Muscle layer of duodenum (tissue), 2 donors: ENCODE measurements around the gene ITSN1.

Experiments
- H3K27ac ChIP-seq: one replicate; pipeline ENCODE4 v1.7.0; 2013; ENCODE audit warnings: mild to moderate bottlenecking, low read length
- H3K27me3 ChIP-seq: one replicate; pipeline ENCODE4 v1.7.0; 2013; ENCODE audit warnings: low read depth, mild to moderate bottlenecking, control low read depth, low read length
- H3K36me3 ChIP-seq, 2 donors: one replicate each; pipeline ENCODE4 v1.7.0; 2013; ENCODE audit warnings: low read length in 2 of 2, control low read depth in 1 of 2, mild to moderate bottlenecking in 1 of 2; ENCODE audit not compliant: insufficient read depth in 2 of 2, control insufficient read depth in 1 of 2
- H3K4me1 ChIP-seq, 2 donors: one replicate each; pipeline ENCODE4 v1.7.0; 2013; ENCODE audit warnings: low read length in 2 of 2, mild to moderate bottlenecking in 2 of 2, control low read depth in 1 of 2, moderate library complexity in 1 of 2; ENCODE audit not compliant: insufficient read depth in 2 of 2, control insufficient read depth in 1 of 2
- H3K4me3 ChIP-seq, 2 donors: one replicate each; pipeline ENCODE4 v1.7.0; 2013; ENCODE audit warnings: low read length in 2 of 2, low read depth in 1 of 2, mild to moderate bottlenecking in 1 of 2
- H3K9me3 ChIP-seq, 2 donors: one replicate each; pipeline ENCODE4 v1.7.0; 2013; ENCODE audit warnings: low read length in 2 of 2, control low read depth in 1 of 2, mild to moderate bottlenecking in 1 of 2; ENCODE audit not compliant: control insufficient read depth in 1 of 2
- donor health status: healthy.

Gene ITSN1

DNA sequence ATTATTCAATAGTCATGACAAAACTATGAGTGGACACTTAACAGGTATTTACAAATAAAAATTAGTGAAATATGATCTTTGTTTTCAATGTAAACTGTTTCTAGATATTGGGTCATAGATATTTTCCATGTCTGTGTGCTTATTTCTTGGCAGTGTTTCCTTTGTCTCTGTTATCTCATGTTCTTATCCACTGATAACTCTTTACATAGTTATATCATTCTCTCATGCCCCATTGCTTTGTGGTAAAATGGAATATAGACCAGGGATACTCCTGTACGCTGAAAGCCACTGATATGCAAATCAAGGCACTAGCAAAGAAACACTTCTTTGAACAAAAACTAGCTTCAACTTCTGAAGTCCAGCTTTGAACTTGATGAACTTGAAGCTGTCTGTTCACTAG is 113.1 kb downstream of the ITSN1 start:
- H3K36me3 ChIP-seq = no peaks in the 10 kb centered on the region
- H3K4me1 ChIP-seq = no peaks in the 10 kb centered on the region
- H3K27me3 ChIP-seq = no peaks in the 10 kb centered on the region
- H3K27ac ChIP-seq = no peak overlapping the region
- no peak overlapping the region for H3K4me3 ChIP-seq
- H3K9me3 ChIP-seq = no peaks in the 10 kb centered on the region

DNA sequence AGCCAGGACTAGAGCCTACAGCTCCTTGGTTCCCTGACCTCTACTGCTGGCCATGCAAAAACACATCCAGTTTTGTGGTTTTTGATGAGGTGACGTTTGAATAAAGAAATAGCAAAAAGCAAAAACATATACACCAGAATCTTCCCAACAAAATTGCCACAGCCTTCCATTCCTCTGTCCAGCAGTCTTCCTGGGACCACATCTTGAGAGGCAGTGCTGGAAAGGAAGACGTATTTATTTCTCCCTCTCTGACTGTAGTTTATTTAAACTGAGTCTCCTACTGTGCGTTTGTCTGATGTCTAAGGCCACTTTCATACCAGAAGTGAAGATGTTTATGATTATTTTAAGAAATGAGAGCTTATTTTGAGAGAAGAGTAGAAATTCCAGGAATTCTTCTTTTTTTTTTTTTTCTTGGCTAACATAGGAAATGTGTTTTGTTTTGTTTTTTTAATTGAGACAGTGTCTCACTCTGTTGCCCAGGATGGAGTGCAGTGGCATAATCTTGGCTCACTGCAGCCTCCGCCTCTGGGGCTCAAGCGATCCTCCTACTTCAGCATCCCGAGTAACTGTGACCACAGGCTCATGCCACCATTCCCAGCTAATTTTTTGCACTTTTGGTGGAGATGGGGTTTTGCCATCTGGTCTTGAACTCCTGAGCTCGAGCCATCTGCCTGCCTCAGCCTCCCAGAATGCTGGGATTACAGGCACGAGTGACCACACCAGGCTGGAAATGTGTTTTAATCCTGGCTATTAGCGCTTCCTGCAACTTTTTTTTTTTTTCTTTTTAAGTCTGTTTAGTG is 118.5 kb downstream of the ITSN1 start:
- Histone ChIP-seq H3K36me3 (peaks cover 0 to 6% of the 10 kb centered on the region in 2 donors), H3K27me3 (no peaks in the 10 kb centered on the region), H3K4me3 (no peak overlapping the region), H3K27ac (peak overlapping the region; percentile 77), H3K9me3 (no peaks in the 10 kb centered on the region), H3K4me1 (peaks cover 7 to 9% of the 10 kb centered on the region in 2 donors)

DNA sequence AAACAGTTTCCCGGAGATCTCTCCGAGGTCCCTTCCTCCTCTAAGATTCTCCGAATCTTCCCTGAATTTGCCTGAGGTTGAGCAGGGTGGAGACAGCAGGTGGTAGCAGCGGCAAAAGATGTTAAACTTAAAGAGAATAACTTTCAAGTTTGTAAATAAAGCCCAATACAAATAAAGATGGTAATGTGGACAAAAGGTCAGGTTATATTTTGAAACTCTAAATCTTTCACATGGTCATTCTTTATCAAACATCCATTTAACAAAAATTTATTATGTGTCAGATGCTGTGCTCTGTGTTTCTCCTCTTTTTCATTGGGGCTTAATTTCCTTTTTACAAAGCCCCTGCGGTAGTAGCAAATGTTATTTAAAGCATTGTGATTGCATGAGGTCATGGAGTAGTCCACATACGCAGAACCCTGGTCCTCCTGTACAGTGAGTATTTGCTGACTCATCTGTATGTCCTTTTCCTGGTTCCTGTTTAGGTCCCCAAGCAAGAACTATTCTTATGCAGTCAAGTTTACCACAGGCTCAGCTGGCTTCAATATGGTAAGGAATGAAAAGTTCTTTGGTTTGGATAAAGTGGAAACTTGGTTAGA is 119.2 kb downstream of the ITSN1 start:
- peaks cover 7 to 9% of the 10 kb centered on the region in 2 donors for H3K4me1 ChIP-seq
- peak overlapping the region; percentile 77 for H3K27ac ChIP-seq
- H3K4me3 ChIP-seq = no peak overlapping the region
- peaks cover 5 to 13% of the 10 kb centered on the region in 2 donors for H3K36me3 ChIP-seq
- H3K9me3 ChIP-seq = no peaks in the 10 kb centered on the region
- no peaks in the 10 kb centered on the region for H3K27me3 ChIP-seq

- Histone ChIP-seq H3K4me3 (no peak overlapping the region), H3K36me3 (peaks cover 6 to 13% of the 10 kb centered on the region in 2 donors), H3K27ac (no peak overlapping the region), H3K27me3 (no peaks in the 10 kb centered on the region), H3K9me3 (no peaks in the 10 kb centered on the region), H3K4me1 (peaks cover 7 to 9% of the 10 kb centered on the region in 2 donors)
These were observed 120.7 kb downstream of the ITSN1 start for GRCh38 chr21:33762803-33763581.

- no peaks in the 10 kb centered on the region for H3K27me3 ChIP-seq
- no peak overlapping the region for H3K4me3 ChIP-seq
- H3K36me3 ChIP-seq = peaks cover 6 to 13% of the 10 kb centered on the region in 2 donors
- H3K4me1 ChIP-seq = peaks cover 7 to 9% of the 10 kb centered on the region in 2 donors
- no peaks in the 10 kb centered on the region for H3K9me3 ChIP-seq
- no peak overlapping the region for H3K27ac ChIP-seq
These were observed 121.2 kb downstream of the ITSN1 start for GRCh38 chr21:33763582-33763899.

DNA sequence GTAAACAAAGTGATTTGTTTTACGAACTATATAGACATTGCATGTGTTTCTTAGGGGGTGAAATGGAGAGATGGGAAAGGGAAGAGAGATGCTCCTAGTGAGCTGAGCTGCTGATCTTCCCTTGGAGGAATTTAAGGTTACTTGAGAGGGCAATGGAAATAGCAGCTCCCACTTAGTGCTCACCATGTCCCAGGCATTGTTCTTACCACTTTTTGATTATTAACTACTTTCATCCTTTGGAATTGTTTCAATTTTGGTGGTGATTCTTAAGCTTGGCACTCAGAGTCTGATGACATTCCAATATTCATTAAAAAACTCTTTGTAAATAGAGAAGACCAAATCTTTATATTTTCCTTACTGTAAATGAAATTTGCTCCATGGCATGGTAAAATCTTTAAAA is 124.9 kb downstream of the ITSN1 start:
- no peaks in the 10 kb centered on the region for H3K27me3 ChIP-seq
- H3K4me1 ChIP-seq = no peaks in the 10 kb centered on the region
- H3K36me3 ChIP-seq = peaks cover 19 to 31% of the 10 kb centered on the region in 2 donors
- no peaks in the 10 kb centered on the region for H3K9me3 ChIP-seq
- H3K4me3 ChIP-seq = no peak overlapping the region
- no peak overlapping the region for H3K27ac ChIP-seq

DNA sequence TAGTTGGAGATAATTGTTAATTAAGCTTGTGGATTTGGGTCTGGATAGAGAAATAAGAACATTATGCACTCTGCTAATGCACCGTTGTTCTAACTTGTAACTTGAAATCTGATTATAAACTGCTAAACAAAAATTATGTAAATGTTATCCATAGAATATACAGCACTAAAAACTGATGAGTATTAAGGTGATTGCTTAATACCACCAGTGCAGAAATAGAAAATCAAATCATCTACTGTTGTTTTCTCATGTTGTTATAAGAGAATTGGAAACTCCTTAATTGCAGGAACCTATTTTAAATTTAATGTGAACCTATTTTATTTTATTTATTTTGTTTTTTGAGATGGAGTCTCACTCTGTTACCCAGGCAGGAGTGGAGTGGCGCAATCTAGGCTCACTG is 125.7 kb downstream of the ITSN1 start:
- Histone ChIP-seq H3K36me3 (peaks cover 24 to 35% of the 10 kb centered on the region in 2 donors), H3K4me3 (no peak overlapping the region), H3K27ac (no peak overlapping the region), H3K9me3 (no peaks in the 10 kb centered on the region), H3K4me1 (no peaks in the 10 kb centered on the region), H3K27me3 (no peaks in the 10 kb centered on the region)

- Histone ChIP-seq H3K36me3 (peaks cover 24 to 35% of the 10 kb centered on the region in 2 donors), H3K9me3 (no peaks in the 10 kb centered on the region), H3K27me3 (no peaks in the 10 kb centered on the region), H3K4me3 (no peak overlapping the region), H3K4me1 (no peaks in the 10 kb centered on the region), H3K27ac (no peak overlapping the region)
These were observed 126.8 kb downstream of the ITSN1 start for GRCh38 chr21:33769057-33769456.

- Histone ChIP-seq H3K27me3 (no peaks in the 10 kb centered on the region), H3K4me3 (no peak overlapping the region), H3K36me3 (peaks cover 28 to 42% of the 10 kb centered on the region in 2 donors), H3K27ac (no peak overlapping the region), H3K4me1 (no peaks in the 10 kb centered on the region), H3K9me3 (no peaks in the 10 kb centered on the region)
These were observed 128.2 kb downstream of the ITSN1 start for GRCh38 chr21:33770542-33770941.

- no peak overlapping the region for H3K27ac ChIP-seq
- no peaks in the 10 kb centered on the region for H3K4me1 ChIP-seq
- no peaks in the 10 kb centered on the region for H3K27me3 ChIP-seq
- H3K36me3 ChIP-seq = peaks cover 21 to 33% of the 10 kb centered on the region in 2 donors
- no peaks in the 10 kb centered on the region for H3K9me3 ChIP-seq
- H3K4me3 ChIP-seq = no peak overlapping the region
These were observed 129.7 kb downstream of the ITSN1 start for GRCh38 chr21:33771976-33772375.

GRCh38 chr21:33774551-33774950 is 132.2 kb downstream of the ITSN1 start:
- Histone ChIP-seq H3K4me1 (no peaks in the 10 kb centered on the region), H3K36me3 (peaks cover 21 to 42% of the 10 kb centered on the region in 2 donors), H3K4me3 (no peak overlapping the region), H3K27ac (no peak overlapping the region), H3K9me3 (peaks cover 0 to 3% of the 10 kb centered on the region in 2 donors), H3K27me3 (no peaks in the 10 kb centered on the region)
